Panc1 (cell line): ENCODE results near the gene APOO.

Source experiments
- CTCF ChIP-seq: fragments of 450-650 bp; IDR thresholded peaks from 2 replicates; pipeline ENCODE4 v1.5.1; 2017; ENCODE audit warnings: mild to moderate bottlenecking
- POLR2AphosphoS5 ChIP-seq: IDR thresholded peaks from 2 replicates; pipeline ENCODE4 v1.6.1; 2012; ENCODE audit warnings: mild to moderate bottlenecking, low read depth, low read length, moderate library complexity
- REST ChIP-seq, 2 experiments: IDR thresholded peaks; 2 replicates each; pipeline ENCODE4 v1.6.1; 2011 to 2012; ENCODE audit warnings: low read depth in 2 of 2, control low read depth in 1 of 2, low read length in 1 of 2, mild to moderate bottlenecking in 1 of 2, moderate library complexity in 1 of 2; ENCODE audit not compliant: insufficient read depth in 1 of 2
- TCF7L2 ChIP-seq: IDR thresholded peaks from 2 replicates; pipeline ENCODE4 v1.6.1; 2011; ENCODE audit warnings: mild to moderate bottlenecking, low read depth, low read length, inconsistent platforms

GRCh38 chrX:23803931-23804381, 103.8 kb downstream of the APOO start:
- no peak for TF ChIP-seq POLR2AphosphoS5
- TF ChIP-seq CTCF, result no peak
- no peak for TF ChIP-seq TCF7L2
- TF ChIP-seq REST (IDR thresholded peaks at IDR 0.05; ENCODE audit: insufficient read depth in 1 of 2, low read depth in 2 of 2, low read length in 1 of 2), result no peak
